ENCODE data around the gene ZBTB20.
A peak's percentile ranks its signal among the peaks of the same experiment; 100 is the strongest.

ZBTB20 gene

DNA sequence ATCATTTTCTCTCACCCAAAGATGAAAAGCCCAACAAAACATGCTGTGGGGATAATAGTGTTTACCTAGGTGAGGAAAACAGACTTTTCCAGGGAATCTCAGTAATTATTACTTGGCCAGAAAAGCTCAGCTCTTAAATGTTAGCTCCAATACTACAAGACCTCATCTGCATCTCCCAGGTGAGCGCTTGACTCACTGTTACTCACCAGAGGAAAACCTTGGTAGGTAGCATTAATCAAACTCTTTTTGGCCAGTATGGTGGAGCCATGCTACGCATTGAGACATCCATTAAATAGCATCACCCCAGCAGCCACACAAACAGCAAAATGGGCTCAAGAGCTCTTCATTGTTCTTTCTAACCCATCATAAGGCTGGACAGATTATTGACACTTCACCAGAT lies 754.3 kb downstream of the ZBTB20 start:
- DNase-seq: no peak

DNA sequence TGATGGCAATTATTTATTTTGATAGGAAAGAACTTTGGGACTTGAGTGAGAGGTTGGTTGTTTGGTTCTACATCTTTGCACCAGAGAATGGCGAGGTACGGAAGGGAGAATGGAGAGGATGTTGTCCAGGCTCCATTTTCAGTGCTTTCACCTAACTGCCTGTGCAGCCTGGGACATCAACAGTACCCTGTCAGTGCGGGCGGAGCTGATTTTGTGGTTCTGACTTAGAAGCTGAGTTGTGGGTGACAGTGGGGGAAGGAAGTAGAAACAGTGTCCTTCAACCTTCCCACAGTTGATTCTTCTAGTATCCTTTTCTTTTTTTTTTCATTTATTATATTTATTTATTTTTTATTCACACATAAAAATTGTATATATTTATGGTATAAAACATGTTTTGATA lies 757.9 kb downstream of the ZBTB20 start:
- no peak for DNase-seq

DNA sequence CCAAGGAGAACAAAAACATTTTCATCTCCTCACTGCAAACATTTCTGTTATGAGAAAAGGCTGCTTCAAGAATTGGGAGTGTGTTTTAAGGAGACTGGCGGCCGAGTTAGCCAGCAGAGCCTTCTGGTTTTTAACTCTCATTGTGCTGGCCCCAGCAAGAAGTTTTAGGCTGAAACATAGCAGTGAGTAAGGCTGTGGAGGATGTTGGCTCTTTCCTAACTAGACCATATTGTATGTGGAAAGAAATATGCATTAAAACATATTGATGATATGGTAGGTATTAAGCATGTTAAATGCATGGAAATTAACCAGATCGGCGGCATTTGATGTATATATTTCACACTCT lies 762.6 kb downstream of the ZBTB20 start:
- no peak for DNase-seq

GRCh38 chr3:114383875-114384557 lies 763.1 kb downstream of the ZBTB20 start:
- peak; percentile 34 for DNase-seq

- DNase-seq: no peak
These were observed 766.8 kb downstream of the ZBTB20 start for GRCh38 chr3:114380233-114380651.

GRCh38 chr3:114379266-114379665 lies 767.8 kb downstream of the ZBTB20 start:
- no peak for DNase-seq

GRCh38 chr3:114378760-114379159 lies 768.3 kb downstream of the ZBTB20 start:
- no peak for DNase-seq

GRCh38 chr3:114377426-114377825 lies 769.7 kb downstream of the ZBTB20 start:
- DNase-seq: no peak

DNA sequence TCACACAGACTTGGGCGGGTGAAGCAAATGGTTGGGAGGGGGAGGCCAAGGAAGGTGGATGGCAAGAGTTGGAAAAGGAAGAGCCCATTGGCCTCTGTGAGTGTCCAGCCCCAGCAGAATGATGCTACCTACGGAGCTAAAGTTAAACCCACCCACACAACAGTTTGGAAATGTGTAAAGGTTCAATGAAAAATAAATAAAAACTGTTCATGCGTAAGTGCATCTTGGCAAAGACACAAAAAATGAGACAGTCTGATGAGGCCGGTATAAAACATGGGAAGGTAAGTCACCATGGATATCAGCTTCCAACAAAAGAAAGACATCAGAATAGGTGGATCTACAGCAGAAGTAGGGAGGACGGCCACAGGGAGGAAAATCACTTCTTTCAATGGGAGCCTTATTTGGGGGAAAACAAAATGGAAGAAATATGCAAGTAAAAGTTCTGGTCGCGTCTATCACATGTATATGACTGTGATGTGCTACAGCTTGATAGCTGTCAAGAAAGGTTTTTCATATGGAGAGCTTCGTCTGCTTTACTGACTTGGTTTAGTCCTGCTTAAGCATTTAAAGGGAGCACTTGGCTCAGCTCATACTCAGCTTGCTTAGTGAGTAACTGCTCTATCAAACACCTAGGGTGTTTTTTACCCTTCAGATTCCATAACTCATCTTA lies 770.4 kb downstream of the ZBTB20 start:
- DNase-seq: no peak

GRCh38 chr3:114375608-114376421 lies 771.3 kb downstream of the ZBTB20 start:
- no peak for DNase-seq

GRCh38 chr3:114374433-114374990 lies 772.6 kb downstream of the ZBTB20 start:
- DNase-seq: no peak

DNA sequence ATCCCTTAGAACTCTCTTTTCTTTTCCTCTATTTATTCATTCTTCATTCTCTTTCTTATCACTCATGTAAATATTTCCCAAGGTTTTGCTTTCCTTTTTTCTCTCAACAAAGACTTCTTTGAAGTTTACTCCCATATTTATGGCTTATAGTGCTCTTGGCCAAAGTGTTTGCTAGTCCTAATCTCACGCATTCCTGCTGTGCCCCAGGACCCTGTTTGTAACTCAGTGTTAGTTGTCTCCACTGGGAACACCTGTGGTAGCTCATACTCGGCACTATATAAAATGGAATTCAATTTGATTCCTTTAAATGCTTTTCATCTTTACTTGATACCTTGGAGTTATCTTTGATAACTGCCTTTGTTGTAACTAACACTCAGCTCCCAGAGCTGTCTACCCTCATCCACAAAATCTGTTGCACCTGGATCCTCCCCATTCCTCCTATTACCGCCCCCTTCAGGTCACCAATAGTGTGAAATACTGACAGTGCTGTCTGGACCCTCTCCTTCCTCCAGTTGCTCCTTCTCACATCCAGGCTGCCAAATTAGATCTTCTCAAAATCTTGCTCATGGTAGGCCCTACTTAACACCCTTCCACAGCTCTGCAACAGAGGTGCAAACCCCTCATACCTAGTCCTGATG lies 776.4 kb downstream of the ZBTB20 start:
- no peak for DNase-seq

DNA sequence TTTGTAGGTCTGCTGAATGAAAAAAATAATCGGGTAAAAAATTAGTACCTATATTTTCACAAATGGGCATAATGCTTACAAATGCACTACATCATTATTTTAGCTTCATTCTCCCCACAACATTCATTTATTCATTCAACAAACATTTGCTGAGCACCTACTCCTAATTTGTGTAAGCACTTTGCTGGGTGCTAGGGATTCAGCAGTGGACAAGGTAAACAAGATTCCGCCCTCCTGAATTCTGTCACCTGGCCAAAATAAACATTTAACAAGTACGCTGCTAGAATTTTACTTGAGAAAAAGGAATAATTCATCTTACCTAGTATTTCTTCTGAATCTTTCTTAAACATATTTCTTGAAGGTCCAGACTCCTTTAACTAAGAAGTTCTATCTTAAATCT lies 781.2 kb downstream of the ZBTB20 start:
- DNase-seq: no peak

DNA sequence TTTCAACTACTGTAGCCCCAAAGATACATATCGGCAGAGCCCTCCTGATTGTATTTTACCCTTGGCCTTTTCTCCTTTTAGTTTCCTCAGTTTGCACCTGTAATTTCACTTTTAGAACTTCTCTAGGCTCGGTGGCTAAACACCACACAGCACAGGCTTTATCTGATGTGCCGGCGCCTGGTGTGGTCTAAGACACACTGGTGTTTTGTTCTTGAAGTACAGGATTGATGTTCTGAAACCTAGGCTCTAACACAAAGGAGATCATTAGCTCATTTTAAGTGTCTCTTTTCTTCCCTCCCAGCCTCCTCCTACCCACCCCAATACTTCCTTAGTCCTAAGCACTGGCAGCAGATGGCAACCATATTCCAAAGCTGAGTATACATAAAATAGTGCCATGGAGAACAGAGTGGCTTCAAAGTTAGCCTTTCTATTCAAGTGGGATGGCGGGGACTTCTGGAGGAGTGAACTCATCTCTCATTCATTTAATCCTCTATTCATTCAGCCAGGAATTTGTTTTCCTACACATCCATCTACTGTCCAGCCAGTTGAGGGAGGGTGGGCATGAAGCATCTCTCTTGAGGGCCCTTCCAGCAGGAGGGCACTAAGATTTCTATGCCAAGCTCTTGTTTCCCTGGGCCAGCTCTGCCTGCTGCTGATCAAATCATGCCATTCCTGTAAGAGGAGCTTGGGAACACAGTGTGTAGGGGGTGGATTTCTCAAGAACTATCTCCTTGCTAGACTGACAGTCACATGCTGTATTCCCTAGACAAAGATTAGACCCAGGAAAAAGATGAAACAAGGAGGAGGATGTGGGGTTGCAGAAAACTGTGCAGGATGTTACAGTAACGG lies 782.1 kb downstream of the ZBTB20 start:
- DNase-seq: no peak

DNA sequence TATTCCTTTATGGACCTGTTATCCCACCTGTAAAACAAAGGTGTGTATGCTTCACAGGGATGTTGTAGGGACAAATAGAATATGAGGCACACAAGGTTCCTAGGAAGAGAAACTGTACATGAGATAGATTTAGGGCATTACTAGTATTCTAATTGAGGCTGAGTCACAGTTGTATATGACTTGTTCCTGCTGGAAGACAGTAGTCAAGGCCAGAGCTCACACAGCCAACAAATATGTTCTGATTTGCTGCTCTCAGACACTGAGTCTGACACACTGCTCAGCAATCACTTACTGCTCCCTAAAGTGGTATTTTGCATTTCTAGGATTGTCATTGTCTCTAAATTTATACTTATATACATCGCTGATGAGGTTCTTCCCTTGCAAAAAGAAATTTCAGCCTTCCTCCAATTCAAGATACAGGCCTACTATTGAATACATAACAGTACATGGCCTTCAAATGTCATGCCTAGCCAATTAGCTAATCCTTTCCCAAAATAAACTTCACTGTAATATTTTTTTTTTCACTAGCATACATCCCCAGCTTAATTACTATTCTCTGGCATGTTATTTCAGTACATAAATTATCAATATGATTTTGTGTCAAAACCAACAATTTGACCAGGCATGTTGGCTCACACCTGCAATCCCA lies 783.4 kb downstream of the ZBTB20 start:
- DNase-seq: no peak

- DNase-seq: no peak
These were observed 784.3 kb downstream of the ZBTB20 start for GRCh38 chr3:114362815-114363214.

GRCh38 chr3:114361391-114361790 lies 785.7 kb downstream of the ZBTB20 start:
- no peak for DNase-seq

- DNase-seq: no peak
These were observed 790.6 kb downstream of the ZBTB20 start for GRCh38 chr3:114356525-114356924.

DNA sequence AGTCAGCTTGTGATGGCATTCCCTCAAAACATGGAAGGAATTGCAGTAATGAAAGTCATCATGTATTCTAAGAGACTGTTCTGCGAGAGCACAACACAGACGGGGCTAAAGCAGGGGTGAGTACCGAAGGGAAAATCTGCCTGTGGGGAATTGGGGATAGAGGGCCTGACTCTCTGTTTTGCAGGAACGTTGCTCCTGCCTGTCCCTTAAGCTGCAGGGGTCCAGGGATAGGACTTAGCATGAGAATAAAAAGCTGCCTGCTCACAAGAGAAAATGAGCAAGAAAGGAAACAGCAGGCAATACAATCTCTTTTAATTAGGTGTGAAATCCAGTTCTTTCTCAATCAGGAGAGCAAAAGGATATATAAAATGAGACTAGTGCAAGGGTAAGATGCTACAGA lies 791.0 kb downstream of the ZBTB20 start:
- no peak for DNase-seq

DNA sequence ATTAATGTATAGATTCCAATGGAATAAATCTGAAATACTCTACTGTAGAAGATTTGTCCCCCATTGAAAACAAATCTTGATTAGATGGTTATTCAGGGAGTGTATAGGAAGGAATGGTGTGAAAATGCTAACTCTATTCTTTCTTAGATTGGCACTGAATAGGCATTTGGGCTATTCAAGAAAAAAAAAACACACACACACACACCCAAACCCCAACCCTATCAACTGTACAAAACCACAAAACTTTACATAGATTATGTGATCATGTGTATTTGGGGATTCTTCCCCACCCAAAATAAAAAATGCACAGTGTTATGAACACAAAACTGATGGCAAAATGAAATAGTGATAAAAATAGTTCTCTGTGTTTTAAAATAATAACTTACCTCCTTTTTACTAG lies 791.4 kb downstream of the ZBTB20 start:
- no peak for DNase-seq

DNA sequence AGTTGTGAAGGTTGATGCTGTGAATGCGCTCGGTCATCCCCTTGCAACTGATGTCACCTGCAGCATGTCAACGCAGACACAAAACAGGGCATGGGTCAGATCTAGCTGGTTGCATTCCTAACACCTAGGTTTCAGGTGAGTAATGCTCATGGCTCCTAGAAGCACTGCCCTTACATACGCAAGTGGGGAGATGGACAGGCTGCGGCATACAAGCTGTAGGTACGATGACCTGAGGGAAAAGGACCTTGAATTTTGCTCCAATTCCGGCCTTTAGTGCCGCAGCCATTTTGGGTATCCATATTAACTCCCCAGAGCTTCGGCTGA lies 795.3 kb downstream of the ZBTB20 start:
- DNase-seq: no peak

All from T-helper 9 cell (primary cell).